Uterus (tissue), 4 donors: ENCODE measurements around the gene AOAH. TPM values are rescaled to one million over a fixed set of nuclear protein-coding genes. Genes with fewer than 3 reads are reported as not detected.
"Not testable (repeated sequence)": the region's sequence is repeated elsewhere in the genome, so short reads cannot be mapped to it uniquely, and the experiment has no call there.

Experiments
- DNase-seq, 2 donors: peaks; one replicate each; pipeline ENCODE4 v3.0.0-alpha.2; 2019 to 2020
- H3K27ac ChIP-seq, 2 donors: fragments of 200-600 bp; sonication (generic); 1 replicate in 1 of 2; 2 replicates in 1 of 2; pipeline ENCODE4 v1.5.1; 2016 to 2018
- H3K27me3 ChIP-seq, 2 donors: fragments of 200-600 bp; sonication (generic); one replicate each; pipeline ENCODE4 v1.5.1; 2018 to 2019; ENCODE audit warnings: control low read depth in 1 of 2
- H3K36me3 ChIP-seq, 2 donors: fragments of 200-600 bp; sonication (generic); one replicate each; pipeline ENCODE4 v1.5.1; 2019; ENCODE audit warnings: control low read depth in 1 of 2
- H3K4me1 ChIP-seq, 2 donors: fragments of 200-600 bp; sonication (generic); one replicate each; pipeline ENCODE4 v1.5.1; 2018 to 2019; ENCODE audit warnings: control low read depth in 1 of 2
- H3K4me3 ChIP-seq, 2 donors: fragments of 200-600 bp; sonication (generic); 1 replicate in 1 of 2; 2 replicates in 1 of 2; pipeline ENCODE4 v1.5.1; 2018 to 2019; ENCODE audit warnings: mild to moderate bottlenecking in 1 of 2
- H3K9me3 ChIP-seq, 2 donors: fragments of 200-600 bp; sonication (generic); one replicate each; pipeline ENCODE4 v1.5.1; 2019; ENCODE audit warnings: control low read depth in 1 of 2
- CTCF ChIP-seq, 4 experiments: fragments of 200-600 bp in 2 of 4; fragments of 450-650 bp in 2 of 4; sonication (generic) in 2 of 4; IDR thresholded peaks; one replicate each; pipeline ENCODE4 v1.5.1; 2016 to 2019; ENCODE audit warnings: antibody characterized with exemption in 4 of 4, mild to moderate bottlenecking in 2 of 4, moderate library complexity in 1 of 4
- POLR2A ChIP-seq, 2 donors: fragments of 450-650 bp; IDR thresholded peaks; one replicate each; pipeline ENCODE4 v1.6.1; 2016; ENCODE audit warnings: antibody characterized with exemption in 2 of 2, mild to moderate bottlenecking in 1 of 2, moderate library complexity in 1 of 2
- intact Hi-C: fragments of 100-400 bp; cut with DNase I; formaldehyde crosslinking; loops from one replicate; pipeline ENCODE4 v1.15.1; 2023; ENCODE audit warnings: low total_unique reads
- total RNA-seq, 4 donors: library from RNA; depleted of rRNA in 3 of 4; stranded (reverse); fragments of >200 nt in 3 of 4; gene quantifications; one replicate each; pipeline versions ENCODE4 v1.1.0 to v1.2.4, GENCODE V29; 2014 to 2023
- donor health status: DM: yes; HTN: yes; CAD: no.

The AOAH gene
- total RNA-seq, 4 donors from 2014 or later, result 5.5 to 60.9 (median 8.6) TPM

GRCh38 chr7:36484265-36484664 is 240.0 kb downstream of the AOAH start:
- intact Hi-C loops, result no loop called here

GRCh38 chr7:36483853-36484252 is 240.4 kb downstream of the AOAH start:
- intact Hi-C loops, H3K4me1 ChIP-seq, H3K36me3 ChIP-seq, H3K4me3 ChIP-seq, DNase-seq, H3K9me3 ChIP-seq, H3K27me3 ChIP-seq, H3K27ac ChIP-seq: not testable (repeated sequence)

More at GRCh38 chr7:36484265-36484664, 240.0 kb downstream of the AOAH start:
- H3K4me1 ChIP-seq, result no peaks in the 10 kb centered on the region
- H3K9me3 ChIP-seq, result no peaks in the 10 kb centered on the region
- H3K4me3 ChIP-seq, result no peak overlapping the region
- H3K27me3 ChIP-seq, result no peaks in the 10 kb centered on the region
- TF ChIP-seq POLR2A (IDR thresholded peaks at IDR 0.05) (no peak), CTCF (IDR thresholded peaks at IDR 0.05) (no peak)
- H3K27ac ChIP-seq, result no peak overlapping the region
- DNase-seq, result no peak
- H3K36me3 ChIP-seq, result no peaks in the 10 kb centered on the region

- Histone ChIP-seq H3K36me3 (no peaks in the 10 kb centered on the region), H3K27ac (no peak overlapping the region), H3K27me3 (no peaks in the 10 kb centered on the region), H3K4me1 (no peaks in the 10 kb centered on the region), H3K4me3 (no peak overlapping the region), H3K9me3 (no peaks in the 10 kb centered on the region)
- no peak for DNase-seq
- TF ChIP-seq CTCF (IDR thresholded peaks at IDR 0.05) (no peak), POLR2A (IDR thresholded peaks at IDR 0.05) (no peak)
- intact Hi-C loops, result no loop called here
Observed at GRCh38 chr7:36478745-36479144, 245.5 kb downstream of the AOAH start.

- no peaks in the 10 kb centered on the region for H3K9me3 ChIP-seq
- DNase-seq, result no peak
- H3K4me3 ChIP-seq, result no peak overlapping the region
- TF ChIP-seq POLR2A (IDR thresholded peaks at IDR 0.05) (no peak), CTCF (IDR thresholded peaks at IDR 0.05) (no peak)
- intact Hi-C loops, result no loop called here
- H3K4me1 ChIP-seq, result no peaks in the 10 kb centered on the region
- H3K27me3 ChIP-seq, result no peaks in the 10 kb centered on the region
- H3K27ac ChIP-seq, result no peak overlapping the region
- H3K36me3 ChIP-seq, result no peaks in the 10 kb centered on the region
Observed at GRCh38 chr7:36475381-36475780, 248.9 kb downstream of the AOAH start.

- no peaks in the 10 kb centered on the region for H3K4me1 ChIP-seq
- H3K36me3 ChIP-seq, result no peaks in the 10 kb centered on the region
- TF ChIP-seq CTCF (IDR thresholded peaks at IDR 0.05) (no peak), POLR2A (IDR thresholded peaks at IDR 0.05) (no peak)
- no peak overlapping the region for H3K4me3 ChIP-seq
- no peaks in the 10 kb centered on the region for H3K27me3 ChIP-seq
- DNase-seq, result no peak
- intact Hi-C loops, result no loop called here
- no peaks in the 10 kb centered on the region for H3K9me3 ChIP-seq
- no peak overlapping the region for H3K27ac ChIP-seq
Observed at GRCh38 chr7:36475011-36475342, 249.3 kb downstream of the AOAH start.

GRCh38 chr7:36474283-36475010 is 249.8 kb downstream of the AOAH start:
- no peak for TF ChIP-seq POLR2A (IDR thresholded peaks at IDR 0.05)
- TF ChIP-seq CTCF (IDR thresholded peaks at IDR 0.05), result no peak
- Histone ChIP-seq H3K27ac (no peak overlapping the region), H3K4me3 (no peak overlapping the region), H3K27me3 (no peaks in the 10 kb centered on the region), H3K4me1 (no peaks in the 10 kb centered on the region), H3K9me3 (no peaks in the 10 kb centered on the region), H3K36me3 (no peaks in the 10 kb centered on the region)
- intact Hi-C loops, result no loop called here
- DNase-seq, result no peak
